Measurements from ENCODE around the gene MYL2. TPM values are rescaled to one million over a fixed set of nuclear protein-coding genes. Genes with fewer than 3 reads are reported as not detected.
"Not testable (repeated sequence)": the region's sequence is repeated elsewhere in the genome, so short reads cannot be mapped to it uniquely, and the experiment has no call there.

Gene MYL2, protein sequence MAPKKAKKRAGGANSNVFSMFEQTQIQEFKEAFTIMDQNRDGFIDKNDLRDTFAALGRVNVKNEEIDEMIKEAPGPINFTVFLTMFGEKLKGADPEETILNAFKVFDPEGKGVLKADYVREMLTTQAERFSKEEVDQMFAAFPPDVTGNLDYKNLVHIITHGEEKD
- not detected for polyA plus RNA-seq (2013)

DNA sequence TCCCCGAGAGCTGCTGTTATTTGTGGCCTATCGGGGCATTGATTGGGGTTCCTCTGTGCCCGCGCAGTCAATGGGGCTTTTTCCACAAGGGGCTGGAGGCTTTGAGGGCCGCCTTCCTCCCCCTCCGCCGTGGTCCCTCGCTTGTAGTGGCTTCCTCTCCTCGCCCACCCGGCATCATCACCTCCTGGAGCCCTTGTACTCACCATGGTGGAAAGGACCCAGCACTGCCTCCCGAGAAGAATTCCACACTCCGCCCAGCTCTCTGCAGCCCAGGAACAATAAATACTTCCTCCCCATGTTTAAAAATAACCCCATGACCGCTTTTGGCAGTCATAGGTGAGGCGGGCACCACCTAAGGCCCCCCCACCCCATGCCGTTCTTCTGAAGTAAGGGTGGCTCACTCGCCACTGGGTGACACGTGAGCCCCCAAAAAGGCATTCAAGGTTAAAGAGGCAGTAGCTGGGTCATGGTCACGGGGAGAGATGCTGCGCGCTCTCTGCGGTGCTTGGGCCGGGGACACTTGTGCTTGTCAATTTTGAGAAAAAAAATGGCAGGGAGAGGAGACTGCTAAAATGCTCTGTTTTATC is at the start of gene MYL2:
Gene MYL2 (minus strand): TSS at position 256 of the 587 bp plus-strand sequence. CDS start 50 bp downstream, at position 206.
- no peaks in the 10 kb centered on the region for H3K9me3 ChIP-seq (ENCODE audit: control extremely low read depth in 1 of 5, control insufficient read depth in 4 of 5, insufficient read depth in 2 of 5, low read depth in 1 of 5, low read length in 4 of 5)
- 80% methylated on average over 19 of the region's 22 CpGs for WGBS (ENCODE audit: insufficient coverage)
- DNase-seq: no peak
- H3K4me3 ChIP-seq (ENCODE audit: control insufficient read depth in 1 of 7, extremely low read depth in 1 of 7, insufficient read depth in 4 of 7, low read depth in 2 of 7, low read length in 6 of 7): no peak within 1 kb of the TSS
- CTCF ChIA-PET: no interaction called here
- peaks cover 0 to 6% (median 0%) of the 10 kb centered on the region in 5 experiments for H3K27me3 ChIP-seq (replicated peaks in 2 of 5; ENCODE audit: control insufficient read depth in 4 of 5, insufficient read depth in 5 of 5, low read length in 4 of 5)
- no peaks in the 10 kb centered on the region for H3K4me1 ChIP-seq (ENCODE audit: control extremely low read depth in 1 of 4, control insufficient read depth in 4 of 4, insufficient read depth in 4 of 4, low read length in 3 of 4)
- no peaks in the 10 kb centered on the region for H3K36me3 ChIP-seq (ENCODE audit: control insufficient read depth in 4 of 4, insufficient read depth in 4 of 4, low read length in 3 of 4)
- POLR2A ChIA-PET: no interaction called here
- H3K27ac ChIP-seq (ENCODE audit: insufficient read depth in 1 of 2, low read depth in 1 of 2, low read length in 2 of 2, poor library complexity in 1 of 2, severe bottlenecking in 2 of 2): no peak within 1 kb of the TSS

DNA sequence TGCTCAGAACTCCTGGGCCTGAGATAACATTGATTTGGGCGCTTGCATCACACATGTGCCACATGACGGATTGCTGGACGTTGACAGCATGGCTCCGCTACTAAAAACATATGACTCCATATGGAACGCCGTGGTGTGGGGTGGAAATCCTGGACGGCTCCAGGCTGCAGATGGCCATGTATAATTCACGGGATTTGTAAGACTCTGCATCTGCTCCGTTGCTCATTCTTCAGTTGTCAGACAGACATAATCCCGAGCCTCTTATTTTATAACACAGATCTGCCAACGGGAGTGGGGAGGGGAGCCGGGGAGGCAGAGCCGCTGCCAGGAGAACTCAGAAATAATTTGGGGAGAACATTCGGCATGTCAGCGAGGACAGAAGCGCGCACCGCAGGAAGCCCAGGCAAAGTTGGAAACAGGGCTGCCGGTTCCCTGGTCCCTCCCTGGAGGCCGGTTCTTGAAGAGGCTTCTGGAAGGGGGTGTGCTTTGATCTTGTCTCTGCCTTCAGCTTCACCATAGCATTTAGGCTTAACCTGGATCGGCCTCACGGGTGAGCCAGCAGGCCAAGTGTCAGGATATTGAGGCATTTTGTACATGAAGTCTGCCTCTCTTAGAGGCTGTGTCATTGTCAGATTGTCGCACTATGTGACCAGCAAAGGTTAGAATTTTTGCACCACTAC is 45.8 kb upstream of the MYL2 start:
- 95% methylated on average over 23 of the region's 23 CpGs for WGBS (ENCODE audit: insufficient coverage)
- peaks cover 0 to 2% (median 0%) of the 10 kb centered on the region in 5 experiments for H3K9me3 ChIP-seq (ENCODE audit: control extremely low read depth in 1 of 5, control insufficient read depth in 4 of 5, insufficient read depth in 2 of 5, low read depth in 1 of 5, low read length in 4 of 5)
- no peak overlapping the region for H3K4me3 ChIP-seq (ENCODE audit: control insufficient read depth in 1 of 7, extremely low read depth in 1 of 7, insufficient read depth in 4 of 7, low read depth in 2 of 7, low read length in 6 of 7)
- POLR2A ChIA-PET: no interaction called here
- peaks cover 0 to 4% (median 3%) of the 10 kb centered on the region in 5 experiments for H3K27me3 ChIP-seq (replicated peaks in 2 of 5; ENCODE audit: control insufficient read depth in 4 of 5, insufficient read depth in 5 of 5, low read length in 4 of 5)
- CTCF ChIA-PET: no interaction called here
- no peaks in the 10 kb centered on the region for H3K36me3 ChIP-seq (ENCODE audit: control insufficient read depth in 4 of 4, insufficient read depth in 4 of 4, low read length in 3 of 4)
- H3K27ac ChIP-seq (ENCODE audit: insufficient read depth in 1 of 2, low read depth in 1 of 2, low read length in 2 of 2, poor library complexity in 1 of 2, severe bottlenecking in 2 of 2): no peak overlapping the region
- no peaks in the 10 kb centered on the region for H3K4me1 ChIP-seq (ENCODE audit: control extremely low read depth in 1 of 4, control insufficient read depth in 4 of 4, insufficient read depth in 4 of 4, low read length in 3 of 4)
- DNase-seq: no peak

DNA sequence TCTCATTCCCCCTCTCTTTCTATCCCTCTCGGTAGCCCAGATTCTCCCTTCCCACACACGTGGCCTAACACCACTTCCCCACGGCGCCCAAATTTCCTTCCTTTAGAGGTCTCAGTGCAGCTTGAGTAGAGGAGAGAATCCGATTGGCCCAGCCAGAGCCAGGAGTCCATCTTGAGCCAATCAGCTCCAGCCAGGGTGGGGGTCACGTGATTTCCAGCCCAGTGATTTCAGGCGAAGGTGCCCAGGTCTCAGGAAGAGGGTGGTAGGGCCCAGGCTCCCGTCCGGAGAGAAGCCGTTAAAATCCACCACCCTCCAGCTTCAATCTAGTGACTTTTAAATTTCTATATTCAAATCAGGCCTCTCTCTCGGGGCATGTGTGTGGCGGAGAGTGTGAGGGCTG is 45.2 kb upstream of the MYL2 start:
- H3K27me3 ChIP-seq (replicated peaks in 2 of 5; ENCODE audit: control insufficient read depth in 4 of 5, insufficient read depth in 5 of 5, low read length in 4 of 5): peaks cover 0 to 4% (median 3%) of the 10 kb centered on the region in 5 experiments
- H3K9me3 ChIP-seq (ENCODE audit: control extremely low read depth in 1 of 5, control insufficient read depth in 4 of 5, insufficient read depth in 2 of 5, low read depth in 1 of 5, low read length in 4 of 5): no peaks in the 10 kb centered on the region
- H3K4me1 ChIP-seq (ENCODE audit: control extremely low read depth in 1 of 4, control insufficient read depth in 4 of 4, insufficient read depth in 4 of 4, low read length in 3 of 4): no peaks in the 10 kb centered on the region
- ChIA-PET CTCF (no interaction called here), POLR2A (no interaction called here)
- no peak for DNase-seq
- H3K27ac ChIP-seq (ENCODE audit: insufficient read depth in 1 of 2, low read depth in 1 of 2, low read length in 2 of 2, poor library complexity in 1 of 2, severe bottlenecking in 2 of 2): no peak overlapping the region
- no peak overlapping the region for H3K4me3 ChIP-seq (ENCODE audit: control insufficient read depth in 1 of 7, extremely low read depth in 1 of 7, insufficient read depth in 4 of 7, low read depth in 2 of 7, low read length in 6 of 7)
- 90% methylated on average over 7 of the region's 12 CpGs for WGBS (ENCODE audit: insufficient coverage)
- H3K36me3 ChIP-seq (ENCODE audit: control insufficient read depth in 4 of 4, insufficient read depth in 4 of 4, low read length in 3 of 4): no peaks in the 10 kb centered on the region

DNA sequence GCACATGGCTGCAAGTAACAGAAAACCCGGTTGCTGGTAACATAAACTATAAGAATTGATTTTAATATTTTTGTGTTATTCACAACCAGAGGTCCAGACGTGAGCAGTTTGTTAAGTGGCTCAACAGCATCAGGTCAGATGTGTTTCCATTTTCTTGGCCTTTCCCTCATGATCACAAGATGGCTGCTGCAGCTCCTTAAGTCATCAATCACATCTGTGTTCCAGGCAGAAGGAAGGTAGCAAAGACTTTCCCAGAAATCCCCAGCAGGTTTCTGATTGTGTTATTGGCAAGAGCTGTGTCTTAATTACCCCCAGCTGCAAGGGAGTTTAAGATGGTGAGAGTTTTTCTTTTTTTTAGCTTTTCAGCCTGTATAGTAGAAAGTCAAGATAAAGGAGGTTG is 40.4 kb upstream of the MYL2 start:
- ChIA-PET POLR2A (no interaction called here), CTCF (no interaction called here)
- H3K4me1 ChIP-seq (ENCODE audit: control extremely low read depth in 1 of 4, control insufficient read depth in 4 of 4, insufficient read depth in 4 of 4, low read length in 3 of 4): no peaks in the 10 kb centered on the region
- H3K4me3 ChIP-seq (ENCODE audit: control insufficient read depth in 1 of 7, extremely low read depth in 1 of 7, insufficient read depth in 4 of 7, low read depth in 2 of 7, low read length in 6 of 7): no peak overlapping the region
- 100% methylated on average over 1 of the region's 2 CpGs for WGBS (ENCODE audit: insufficient coverage)
- H3K27ac ChIP-seq (ENCODE audit: insufficient read depth in 1 of 2, low read depth in 1 of 2, low read length in 2 of 2, poor library complexity in 1 of 2, severe bottlenecking in 2 of 2): no peak overlapping the region
- H3K9me3 ChIP-seq (ENCODE audit: control extremely low read depth in 1 of 5, control insufficient read depth in 4 of 5, insufficient read depth in 2 of 5, low read depth in 1 of 5, low read length in 4 of 5): no peaks in the 10 kb centered on the region
- H3K27me3 ChIP-seq (replicated peaks in 2 of 5; ENCODE audit: control insufficient read depth in 4 of 5, insufficient read depth in 5 of 5, low read length in 4 of 5): peaks cover 0 to 7% (median 4%) of the 10 kb centered on the region in 5 experiments
- H3K36me3 ChIP-seq (ENCODE audit: control insufficient read depth in 4 of 4, insufficient read depth in 4 of 4, low read length in 3 of 4): no peaks in the 10 kb centered on the region
- DNase-seq: no peak

DNA sequence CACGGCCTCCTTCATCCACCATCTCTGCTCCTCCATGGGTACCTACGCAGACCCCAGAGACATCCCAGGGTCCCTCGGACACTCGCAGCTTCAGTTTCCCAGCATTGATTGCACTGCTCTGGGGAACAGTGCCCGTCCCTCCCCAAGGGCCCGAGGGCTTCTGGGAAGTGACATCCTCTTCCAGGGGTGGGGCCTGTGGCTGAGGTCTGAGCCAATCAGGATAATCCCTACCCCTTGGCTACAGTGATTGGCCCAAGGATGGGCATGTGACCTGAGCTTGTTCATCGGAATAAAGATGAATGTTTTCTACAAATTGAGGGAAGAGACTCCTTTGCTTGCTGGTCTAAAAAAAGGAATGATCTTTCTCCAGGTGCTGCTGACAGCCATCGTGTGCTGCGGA is 37.3 kb upstream of the MYL2 start:
- no peak for DNase-seq

DNA sequence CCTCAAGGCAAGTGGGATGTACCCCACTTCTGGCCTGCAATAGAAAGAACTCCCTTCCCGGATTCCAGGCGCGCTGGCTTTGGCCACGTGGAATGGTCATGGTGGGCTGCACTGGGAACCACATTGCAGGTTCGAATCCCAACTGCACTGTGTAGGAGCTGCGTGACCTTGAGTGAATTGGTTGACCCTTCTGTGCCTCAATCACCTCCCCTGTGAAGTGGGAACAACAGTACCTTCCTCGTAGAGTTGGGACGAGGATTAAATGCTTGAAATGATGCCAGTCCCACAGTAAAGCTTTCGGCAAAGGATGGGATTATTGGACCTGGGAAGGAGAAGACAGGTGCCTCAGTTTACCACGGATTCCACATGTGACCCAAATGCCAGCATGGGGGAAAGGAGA is 36.8 kb upstream of the MYL2 start:
- no peaks in the 10 kb centered on the region for H3K4me1 ChIP-seq (ENCODE audit: control extremely low read depth in 1 of 4, control insufficient read depth in 4 of 4, insufficient read depth in 4 of 4, low read length in 3 of 4)
- H3K27ac ChIP-seq (ENCODE audit: insufficient read depth in 1 of 2, low read depth in 1 of 2, low read length in 2 of 2, poor library complexity in 1 of 2, severe bottlenecking in 2 of 2): no peak overlapping the region
- no peak overlapping the region for H3K4me3 ChIP-seq (ENCODE audit: control insufficient read depth in 1 of 7, extremely low read depth in 1 of 7, insufficient read depth in 4 of 7, low read depth in 2 of 7, low read length in 6 of 7)
- H3K27me3 ChIP-seq (replicated peaks in 2 of 5; ENCODE audit: control insufficient read depth in 4 of 5, insufficient read depth in 5 of 5, low read length in 4 of 5): peaks cover 0 to 9% (median 3%) of the 10 kb centered on the region in 5 experiments
- WGBS (ENCODE audit: insufficient coverage): 98% methylated on average over 10 of the region's 10 CpGs
- POLR2A ChIA-PET: no interaction called here
- CTCF ChIA-PET: interaction anchor here (0.6 to 1.8 kb wide), 2 partner anchors 11 to 498 kb away, joined by 4 read pairs; no protein-coding TSS in a partner anchor
- H3K36me3 ChIP-seq (ENCODE audit: control insufficient read depth in 4 of 4, insufficient read depth in 4 of 4, low read length in 3 of 4): no peaks in the 10 kb centered on the region
- DNase-seq: no peak
- peaks cover 0 to 2% (median 0%) of the 10 kb centered on the region in 5 experiments for H3K9me3 ChIP-seq (ENCODE audit: control extremely low read depth in 1 of 5, control insufficient read depth in 4 of 5, insufficient read depth in 2 of 5, low read depth in 1 of 5, low read length in 4 of 5)

More for the DNA sequence above, 37.3 kb upstream of the MYL2 start:
- Histone ChIP-seq H3K4me1 (ENCODE audit: control extremely low read depth in 1 of 4, control insufficient read depth in 4 of 4, insufficient read depth in 4 of 4, low read length in 3 of 4) (no peaks in the 10 kb centered on the region), H3K27ac (ENCODE audit: insufficient read depth in 1 of 2, low read depth in 1 of 2, low read length in 2 of 2, poor library complexity in 1 of 2, severe bottlenecking in 2 of 2) (no peak overlapping the region), H3K4me3 (ENCODE audit: control insufficient read depth in 1 of 7, extremely low read depth in 1 of 7, insufficient read depth in 4 of 7, low read depth in 2 of 7, low read length in 6 of 7) (no peak overlapping the region), H3K27me3 (replicated peaks in 2 of 5; ENCODE audit: control insufficient read depth in 4 of 5, insufficient read depth in 5 of 5, low read length in 4 of 5) (peaks cover 0 to 9% (median 3%) of the 10 kb centered on the region in 5 experiments), H3K36me3 (ENCODE audit: control insufficient read depth in 4 of 4, insufficient read depth in 4 of 4, low read length in 3 of 4) (no peaks in the 10 kb centered on the region), H3K9me3 (ENCODE audit: control extremely low read depth in 1 of 5, control insufficient read depth in 4 of 5, insufficient read depth in 2 of 5, low read depth in 1 of 5, low read length in 4 of 5) (peaks cover 0 to 2% (median 0%) of the 10 kb centered on the region in 5 experiments)
- CTCF ChIA-PET: interaction anchor here (0.6 to 1.8 kb wide), 2 partner anchors 10 to 499 kb away, joined by 4 read pairs; no protein-coding TSS in a partner anchor
- POLR2A ChIA-PET: no interaction called here
- WGBS (ENCODE audit: insufficient coverage): 97% methylated on average over 7 of the region's 9 CpGs

DNA sequence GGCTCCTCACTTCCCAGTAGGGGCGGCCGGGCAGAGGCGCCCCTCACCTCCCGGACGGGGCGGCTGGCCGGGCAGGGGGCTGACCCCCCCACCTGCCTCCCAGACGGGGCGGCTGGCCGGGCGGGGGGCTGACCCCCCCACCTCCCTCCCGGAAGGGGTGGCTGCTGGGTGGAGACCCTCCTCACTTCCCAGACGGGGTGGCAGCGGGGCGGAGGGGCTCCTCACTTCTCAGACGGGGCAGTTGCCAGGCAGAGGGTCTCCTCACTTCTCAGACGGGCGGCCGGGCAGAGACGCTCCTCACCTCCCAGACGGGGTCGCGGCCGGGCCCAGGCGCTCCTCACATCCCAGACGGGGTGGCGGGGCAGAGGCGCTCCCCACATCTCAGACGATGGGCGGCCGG is 30.5 kb upstream of the MYL2 start:
- H3K27me3 ChIP-seq (replicated peaks in 2 of 5; ENCODE audit: control insufficient read depth in 4 of 5, insufficient read depth in 5 of 5, low read length in 4 of 5); H3K4me1 ChIP-seq (ENCODE audit: control extremely low read depth in 1 of 4, control insufficient read depth in 4 of 4, insufficient read depth in 4 of 4, low read length in 3 of 4); H3K27ac ChIP-seq (ENCODE audit: insufficient read depth in 1 of 2, low read depth in 1 of 2, low read length in 2 of 2, poor library complexity in 1 of 2, severe bottlenecking in 2 of 2); CTCF ChIA-PET; POLR2A ChIA-PET; H3K36me3 ChIP-seq (ENCODE audit: control insufficient read depth in 4 of 4, insufficient read depth in 4 of 4, low read length in 3 of 4); DNase-seq; H3K4me3 ChIP-seq (ENCODE audit: control insufficient read depth in 1 of 7, extremely low read depth in 1 of 7, insufficient read depth in 4 of 7, low read depth in 2 of 7, low read length in 6 of 7): not testable (repeated sequence)
- 98% methylated on average over 7 of the region's 31 CpGs for WGBS (ENCODE audit: insufficient coverage)
- H3K9me3 ChIP-seq (ENCODE audit: control extremely low read depth in 1 of 5, control insufficient read depth in 4 of 5, insufficient read depth in 2 of 5, low read depth in 1 of 5, low read length in 4 of 5): peaks cover 0 to 14% (median 9%) of the 10 kb centered on the region in 5 experiments

All from common myeloid progenitor, CD34-positive (primary cell).